22Rv1 (cell line): ENCODE results near the gene TTC7B.

ENCODE experiments used
- H3K27ac ChIP-seq: fragments of 450-650 bp; 2 replicates; pipeline ENCODE4 v1.5.1; 2017
- ZFX ChIP-seq: fragments of 450-650 bp; IDR thresholded peaks from 2 replicates; pipeline ENCODE4 v1.6.1; 2017; ENCODE audit warnings: antibody characterized with exemption, borderline replicate concordance
- TF ChIP-seq, protein P1 (sequence below): fragments of 450-650 bp; IDR thresholded peaks from 2 replicates; pipeline ENCODE4 v1.5.1; 2017; ENCODE audit warnings: mild to moderate bottlenecking

Gene TTC7B

GRCh38 chr14:90554341-90554740 is 261.9 kb downstream of the TTC7B start:
- peak overlapping the region; percentile 50 for H3K27ac ChIP-seq
- no peak for TF ChIP-seq ZFX
- TF ChIP-seq, protein P1, sequence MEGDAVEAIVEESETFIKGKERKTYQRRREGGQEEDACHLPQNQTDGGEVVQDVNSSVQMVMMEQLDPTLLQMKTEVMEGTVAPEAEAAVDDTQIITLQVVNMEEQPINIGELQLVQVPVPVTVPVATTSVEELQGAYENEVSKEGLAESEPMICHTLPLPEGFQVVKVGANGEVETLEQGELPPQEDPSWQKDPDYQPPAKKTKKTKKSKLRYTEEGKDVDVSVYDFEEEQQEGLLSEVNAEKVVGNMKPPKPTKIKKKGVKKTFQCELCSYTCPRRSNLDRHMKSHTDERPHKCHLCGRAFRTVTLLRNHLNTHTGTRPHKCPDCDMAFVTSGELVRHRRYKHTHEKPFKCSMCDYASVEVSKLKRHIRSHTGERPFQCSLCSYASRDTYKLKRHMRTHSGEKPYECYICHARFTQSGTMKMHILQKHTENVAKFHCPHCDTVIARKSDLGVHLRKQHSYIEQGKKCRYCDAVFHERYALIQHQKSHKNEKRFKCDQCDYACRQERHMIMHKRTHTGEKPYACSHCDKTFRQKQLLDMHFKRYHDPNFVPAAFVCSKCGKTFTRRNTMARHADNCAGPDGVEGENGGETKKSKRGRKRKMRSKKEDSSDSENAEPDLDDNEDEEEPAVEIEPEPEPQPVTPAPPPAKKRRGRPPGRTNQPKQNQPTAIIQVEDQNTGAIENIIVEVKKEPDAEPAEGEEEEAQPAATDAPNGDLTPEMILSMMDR: no peak

DNA sequence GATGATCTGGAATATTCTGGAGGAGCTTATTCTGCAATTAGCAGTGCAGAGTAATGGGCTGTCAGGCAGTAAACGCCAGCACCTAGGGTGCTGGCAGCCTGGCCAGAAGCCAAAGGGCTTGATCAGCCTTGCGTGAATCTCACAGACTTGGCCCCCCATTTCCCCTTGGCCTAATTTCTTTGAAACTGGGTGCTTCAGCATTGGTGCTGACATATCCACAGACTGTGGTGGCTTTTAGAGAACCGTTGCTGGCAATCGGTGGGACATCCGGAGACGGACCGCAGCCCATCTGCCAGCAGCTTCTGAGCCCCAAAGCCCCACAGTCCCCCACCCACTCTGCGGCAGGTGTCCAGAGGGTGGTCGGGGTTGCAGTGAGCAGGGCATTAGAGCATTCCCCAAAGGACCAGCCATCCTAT is 262.3 kb downstream of the TTC7B start:
- peak overlapping the region; percentile 50 for H3K27ac ChIP-seq
- TF ChIP-seq, protein P1: no peak
- TF ChIP-seq ZFX: no peak

- peak overlapping the region; percentile 50 for H3K27ac ChIP-seq
Measured at GRCh38 chr14:90553298-90553920, 262.8 kb downstream of the TTC7B start.

GRCh38 chr14:90552465-90553297 is 263.5 kb downstream of the TTC7B start:
- no peak overlapping the region for H3K27ac ChIP-seq
- TF ChIP-seq, protein P1: no peak
- TF ChIP-seq ZFX: no peak

More at GRCh38 chr14:90553298-90553920, 262.8 kb downstream of the TTC7B start:
- TF ChIP-seq, protein P1: no peak
- TF ChIP-seq ZFX: no peak

- no peak overlapping the region for H3K27ac ChIP-seq
Measured at GRCh38 chr14:90551733-90552464, 264.3 kb downstream of the TTC7B start.

GRCh38 chr14:90551070-90551704 is 265.0 kb downstream of the TTC7B start:
- H3K27ac ChIP-seq: no peak overlapping the region
- TF ChIP-seq ZFX: no peak

More at GRCh38 chr14:90551733-90552464, 264.3 kb downstream of the TTC7B start:
- no peak for TF ChIP-seq ZFX
- TF ChIP-seq, protein P1: no peak
